Caco-2 (cell line): ENCODE results near the gene PCBP3. TPM values are rescaled to one million over a fixed set of nuclear protein-coding genes. Genes with fewer than 3 reads are reported as not detected.
A peak's percentile ranks its signal among the peaks of the same experiment; 100 is the strongest.
"Not testable (repeated sequence)": the region's sequence is repeated elsewhere in the genome, so short reads cannot be mapped to it uniquely, and the experiment has no call there.

Experiments used
- BruUV-seq: library from RNA; stranded (reverse); fragments of 400-500 nt; replicated peaks from 2 replicates; lab custom pipeline; 2021; lab: Mats Ljungman, UMichigan
- CTCF ChIA-PET: fragments of 300-600 bp; sonication (Branson Sonifier 250); formaldehyde crosslinking; loops from one replicate; lab custom pipeline; 2022; ENCODE audit warnings: antibody characterized with exemption; lab: Charles Lee
- POLR2A ChIA-PET: fragments of 300-600 bp; sonication (Branson Sonifier 250); formaldehyde crosslinking; loops from one replicate; lab custom pipeline; 2022; ENCODE audit warnings: antibody characterized with exemption; lab: Charles Lee
- DNase-seq, 2 experiments: peaks; one replicate each; pipeline versions ENCODE4 v3.0.0 to v3.0.0-alpha.2; 2020 to 2022
- H3K27me3 ChIP-seq: replicated peaks from 2 replicates; pipeline ENCODE4 v1.6.0; 2011; ENCODE audit warnings: low read length; ENCODE audit not compliant: control insufficient read depth, insufficient read depth
- H3K36me3 ChIP-seq: 2 replicates; pipeline ENCODE4 v1.5.1; 2011; ENCODE audit warnings: low read length; ENCODE audit not compliant: control insufficient read depth, insufficient read depth
- H3K4me1 ChIP-seq: fragments of 250-450 bp; sonication (Bioruptor Pico); 2 replicates; pipeline ENCODE4 v1.5.1; 2020; ENCODE audit warnings: mild to moderate bottlenecking
- H3K4me3 ChIP-seq: 2 replicates; pipeline ENCODE4 v1.5.1; 2011; ENCODE audit warnings: low read depth, mild to moderate bottlenecking, control low read depth, low read length
- H3K9me3 ChIP-seq: fragments of 250-450 bp; sonication (Bioruptor Pico); 2 replicates; pipeline ENCODE4 v1.5.1; 2020; ENCODE audit warnings: mild to moderate bottlenecking, moderate library complexity
- H3K27ac Mint-ChIP-seq: one replicate; pipeline ENCODE4 v1.8.0; 2022; ENCODE audit warnings: mixed read lengths; ENCODE audit not compliant: unreplicated experiment
- H3K27me3 Mint-ChIP-seq: one replicate; pipeline ENCODE4 v1.8.0; 2022; ENCODE audit warnings: mixed read lengths; ENCODE audit not compliant: insufficient read depth, unreplicated experiment
- H3K36me3 Mint-ChIP-seq: one replicate; pipeline ENCODE4 v1.8.0; 2022; ENCODE audit warnings: mild to moderate bottlenecking, mixed read lengths; ENCODE audit not compliant: insufficient read depth, unreplicated experiment
- H3K4me1 Mint-ChIP-seq: one replicate; pipeline ENCODE4 v1.8.0; 2022; ENCODE audit warnings: low read depth, mixed read lengths; ENCODE audit not compliant: unreplicated experiment
- H3K4me3 Mint-ChIP-seq: one replicate; pipeline ENCODE4 v1.8.0; 2022; ENCODE audit warnings: mild to moderate bottlenecking, moderate library complexity, mixed read lengths; ENCODE audit not compliant: unreplicated experiment
- H3K9me3 Mint-ChIP-seq: one replicate; pipeline ENCODE4 v1.8.0; 2022; ENCODE audit warnings: mixed read lengths; ENCODE audit not compliant: unreplicated experiment
- CTCF ChIP-seq, 2 experiments: fragments of 200-600 bp in 1 of 2; IDR thresholded peaks; 1 replicate in 1 of 2; 2 replicates in 1 of 2; pipeline versions ENCODE4 v1.5.1 to v1.8.0; 2011 to 2022; ENCODE audit warnings: antibody characterized with exemption in 1 of 2, control low read depth in 1 of 2, inconsistent platforms in 1 of 2, low read depth in 1 of 2, low read length in 1 of 2, mild to moderate bottlenecking in 1 of 2, moderate library complexity in 1 of 2; ENCODE audit not compliant: insufficient read depth in 1 of 2, severe bottlenecking in 1 of 2, unreplicated experiment in 1 of 2
- intact Hi-C: fragments of 100-400 bp; cut with micrococcal nuclease; formaldehyde crosslinking; loops from one replicate; pipeline ENCODE4 v1.10.0; 2022; ENCODE audit not compliant: unreplicated experiment
- total RNA-seq: library from RNA; stranded (reverse); gene quantifications from 2 replicates; pipeline ENCODE4 v1.2.3, GENCODE V29; 2022

PCBP3 gene
- total RNA-seq, 1 experiment from 2014 or later: 0.75 TPM

GRCh38 chr21:45601551-45601950 lies 42.0 kb upstream of the PCBP3 start:
- H3K4me3 Mint-ChIP-seq: no peak overlapping the region
- ChIA-PET POLR2A (no interaction called here), CTCF (no interaction called here)
- H3K36me3 Mint-ChIP-seq: no peaks in the 10 kb centered on the region
- Histone ChIP-seq H3K4me1 (no peaks in the 10 kb centered on the region), H3K9me3 (0 out of 2 replicates have a peak, but pooled peaks cover 9% of the 10 kb centered on the region), H3K27me3 (no peaks in the 10 kb centered on the region), H3K4me3 (no peak overlapping the region), H3K36me3 (no peaks in the 10 kb centered on the region)
- no peak for TF ChIP-seq CTCF (IDR thresholded peaks at IDR 0.05; ENCODE audit: insufficient read depth in 1 of 2, low read depth in 1 of 2, low read length in 1 of 2, severe bottlenecking in 1 of 2, unreplicated experiment in 1 of 2)
- intact Hi-C loops: no loop called here
- H3K4me1 Mint-ChIP-seq: no peaks in the 10 kb centered on the region
- peak in 1 of 2 experiments; percentile 19 for DNase-seq
- peaks cover 18% of the 10 kb centered on the region for H3K27me3 Mint-ChIP-seq
- no peak overlapping the region for H3K27ac Mint-ChIP-seq
- H3K9me3 Mint-ChIP-seq: peaks cover 36% of the 10 kb centered on the region
- no TSS peak for BruUV-seq

GRCh38 chr21:45602106-45602505 lies 41.4 kb upstream of the PCBP3 start:
- DNase-seq: peak in 1 of 2 experiments; percentile 5
- H3K4me1 ChIP-seq: no peaks in the 10 kb centered on the region
- H3K9me3 ChIP-seq: 0 out of 2 replicates have a peak, but pooled peaks cover 9% of the 10 kb centered on the region
- no peaks in the 10 kb centered on the region for H3K27me3 ChIP-seq
- no TSS peak for BruUV-seq
- ChIA-PET POLR2A (no interaction called here), CTCF (no interaction called here)
- Mint-ChIP-seq H3K27me3 (peaks cover 18% of the 10 kb centered on the region), H3K9me3 (peaks cover 36% of the 10 kb centered on the region), H3K27ac (no peak overlapping the region), H3K4me1 (no peaks in the 10 kb centered on the region), H3K4me3 (no peak overlapping the region), H3K36me3 (no peaks in the 10 kb centered on the region)
- no peaks in the 10 kb centered on the region for H3K36me3 ChIP-seq
- no peak overlapping the region for H3K4me3 ChIP-seq
- TF ChIP-seq CTCF (IDR thresholded peaks at IDR 0.05; ENCODE audit: insufficient read depth in 1 of 2, low read depth in 1 of 2, low read length in 1 of 2, severe bottlenecking in 1 of 2, unreplicated experiment in 1 of 2): no peak
- intact Hi-C loops: no loop called here

GRCh38 chr21:45603481-45603880 lies 40.0 kb upstream of the PCBP3 start:
- intact Hi-C loops: no loop called here
- H3K36me3 ChIP-seq: no peaks in the 10 kb centered on the region
- no peak overlapping the region for H3K4me3 ChIP-seq
- Mint-ChIP-seq H3K9me3 (peaks cover 36% of the 10 kb centered on the region), H3K4me3 (no peak overlapping the region), H3K4me1 (no peaks in the 10 kb centered on the region), H3K27ac (no peak overlapping the region), H3K36me3 (no peaks in the 10 kb centered on the region), H3K27me3 (peaks cover 23% of the 10 kb centered on the region)
- no peaks in the 10 kb centered on the region for H3K4me1 ChIP-seq
- ChIA-PET CTCF (no interaction called here), POLR2A (no interaction called here)
- BruUV-seq: no TSS peak
- no peaks in the 10 kb centered on the region for H3K27me3 ChIP-seq
- no peak for DNase-seq
- H3K9me3 ChIP-seq: 0 out of 2 replicates have a peak, but pooled peaks cover 9% of the 10 kb centered on the region
- no peak for TF ChIP-seq CTCF (IDR thresholded peaks at IDR 0.05; ENCODE audit: insufficient read depth in 1 of 2, low read depth in 1 of 2, low read length in 1 of 2, severe bottlenecking in 1 of 2, unreplicated experiment in 1 of 2)

- POLR2A ChIA-PET, H3K36me3 ChIP-seq, H3K4me1 ChIP-seq, H3K9me3 ChIP-seq, intact Hi-C loops, H3K4me3 Mint-ChIP-seq, H3K4me3 ChIP-seq, CTCF ChIA-PET, H3K36me3 Mint-ChIP-seq, H3K27ac Mint-ChIP-seq, BruUV-seq, H3K4me1 Mint-ChIP-seq, H3K27me3 ChIP-seq: not testable (repeated sequence)
- DNase-seq: peak in 1 of 2 experiments; percentile 14
- Mint-ChIP-seq H3K9me3 (peaks cover 36% of the 10 kb centered on the region), H3K27me3 (peaks cover 27% of the 10 kb centered on the region)
Measured at GRCh38 chr21:45604681-45605080, 38.8 kb upstream of the PCBP3 start.
